ENCODE measurements around the gene NR5A2.

DNA sequence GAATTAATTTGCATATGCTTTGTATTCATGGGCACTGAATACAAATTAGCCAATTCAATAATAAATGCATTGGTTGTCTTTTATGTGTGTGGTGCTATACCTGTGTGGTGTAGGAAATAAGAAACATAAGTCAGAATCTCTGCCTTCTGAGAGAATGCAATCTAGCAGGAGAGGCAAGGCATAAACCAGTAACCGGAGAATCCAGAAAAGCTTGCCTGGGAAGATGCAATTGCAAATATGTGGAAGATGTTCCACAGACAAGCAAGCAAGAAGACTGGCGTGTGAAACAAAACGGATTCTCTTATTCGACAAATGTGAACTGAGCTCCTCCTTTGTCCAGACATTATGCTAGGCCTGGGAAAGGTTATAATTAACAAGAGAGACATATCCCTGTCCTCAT lies 134.3 kb downstream of the NR5A2 start:
- TF ChIP-seq CTCF (IDR thresholded peaks at IDR 0.05) (no peak), POLR2A (IDR thresholded peaks at IDR 0.05) (no peak)
